ENCODE data around the gene SLC35F3. TPM values are rescaled to one million over a fixed set of nuclear protein-coding genes. Genes with fewer than 3 reads are reported as not detected.
A peak's percentile ranks its signal among the peaks of the same experiment; 100 is the strongest.

Gene SLC35F3
- total RNA-seq, 2 donors from 2014 or later = 0.12 to 0.14 TPM

DNA sequence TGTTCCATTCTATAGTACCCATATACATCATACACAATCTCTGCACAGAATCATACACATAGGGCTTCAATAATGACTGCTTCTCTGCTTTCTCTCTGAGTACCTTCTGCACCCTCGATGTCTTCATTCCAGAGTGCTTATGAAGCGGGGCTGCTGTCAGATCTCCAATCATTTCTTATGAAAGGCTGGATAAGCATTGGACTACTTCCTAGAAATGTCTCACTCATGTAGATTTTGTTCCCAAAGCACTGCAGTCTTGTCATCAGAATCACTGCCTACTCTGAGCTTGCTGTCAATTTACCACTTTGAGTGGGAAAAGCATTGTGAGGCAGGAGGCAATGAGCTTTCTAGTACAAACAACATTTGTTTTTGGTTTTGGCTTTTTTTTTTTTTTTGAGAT lies 179.0 kb downstream of the SLC35F3 start:
- ATAC-seq (no peak), DNase-seq (no peak)
- intact Hi-C loops (cut with DNase I, micrococcal nuclease) = no loop called here

DNA sequence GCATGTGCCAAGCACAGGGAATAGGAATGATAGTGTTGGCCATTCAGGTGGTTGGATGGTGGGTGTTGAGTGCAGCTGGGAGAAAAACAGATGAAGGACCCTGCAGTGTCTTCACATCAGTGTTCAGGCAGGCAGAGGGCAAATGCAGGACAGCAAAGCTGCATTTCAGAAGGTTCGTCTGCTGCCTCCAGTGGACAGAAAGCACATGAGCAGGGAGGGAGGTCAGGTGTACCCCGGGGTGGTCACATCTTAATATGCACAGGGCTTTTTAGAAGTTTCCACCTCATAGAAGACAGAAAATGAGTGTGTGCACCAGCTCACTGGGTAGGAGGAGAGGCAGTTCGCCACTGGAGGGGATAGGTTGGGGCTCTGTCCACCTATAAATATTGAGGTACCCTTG lies 184.9 kb downstream of the SLC35F3 start:
- ATAC-seq (no peak), DNase-seq (no peak)
- intact Hi-C loops (cut with DNase I, micrococcal nuclease) = no loop called here

DNA sequence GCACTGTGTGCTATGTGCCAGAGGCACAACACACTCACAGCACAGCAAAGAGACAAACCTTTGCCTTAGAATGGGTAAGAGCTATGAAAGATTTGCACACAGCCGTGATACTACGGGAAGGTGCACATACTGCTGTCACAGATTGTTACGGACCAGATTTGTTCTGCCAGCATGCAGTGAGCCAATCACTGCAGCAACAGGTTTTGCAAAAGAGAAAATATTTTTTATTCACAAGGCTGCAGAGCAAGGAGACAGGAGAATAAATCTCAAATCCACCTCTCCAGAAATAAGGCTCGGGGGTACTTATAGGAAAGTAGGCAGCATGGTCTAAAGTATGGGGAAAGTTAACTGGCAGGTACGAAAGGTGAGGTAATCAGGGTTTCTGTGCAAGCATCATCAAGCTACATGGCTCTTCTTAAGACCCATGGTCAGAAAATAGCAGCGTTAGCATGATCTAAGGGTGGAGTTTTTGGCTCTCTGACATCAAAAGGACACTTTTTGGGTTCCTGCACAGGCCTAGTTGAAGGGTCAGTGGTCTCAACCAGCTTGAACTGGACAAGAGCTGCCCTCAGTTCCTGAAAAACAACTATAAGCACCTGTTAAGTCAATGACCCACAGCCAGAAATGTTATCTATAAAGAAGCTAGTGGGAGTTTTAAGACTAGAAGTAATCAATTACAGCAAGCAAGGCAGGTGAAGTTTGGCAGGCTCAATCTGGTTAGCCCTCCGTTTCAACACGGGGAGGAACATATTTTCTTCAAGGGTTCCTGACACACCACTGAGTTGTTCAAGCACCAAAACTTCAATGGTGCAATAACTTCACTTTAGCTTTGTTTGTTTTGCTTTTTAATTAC lies 186.0 kb downstream of the SLC35F3 start:
- DNase-seq (no peak), ATAC-seq (no peak)
- intact Hi-C loops (cut with DNase I, micrococcal nuclease) = no loop called here

DNA sequence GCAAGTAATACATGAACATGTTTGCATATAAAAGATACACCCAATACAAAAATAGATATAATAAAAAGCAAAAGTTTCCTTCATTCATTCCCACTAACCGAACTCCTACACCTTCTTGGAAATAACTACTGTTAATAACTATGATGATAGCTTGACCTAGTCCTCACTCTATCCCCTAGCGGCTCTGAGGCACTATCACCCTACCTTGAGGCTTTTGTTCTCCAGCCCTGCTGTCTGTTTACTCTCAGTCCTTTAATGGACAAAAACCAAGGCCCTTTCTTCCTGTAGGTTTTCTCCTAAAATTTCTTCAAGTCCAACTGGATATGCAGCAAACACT lies 186.6 kb downstream of the SLC35F3 start:
- ATAC-seq = no peak
- intact Hi-C loops (cut with DNase I, micrococcal nuclease) = no loop called here
- no peak for DNase-seq

DNA sequence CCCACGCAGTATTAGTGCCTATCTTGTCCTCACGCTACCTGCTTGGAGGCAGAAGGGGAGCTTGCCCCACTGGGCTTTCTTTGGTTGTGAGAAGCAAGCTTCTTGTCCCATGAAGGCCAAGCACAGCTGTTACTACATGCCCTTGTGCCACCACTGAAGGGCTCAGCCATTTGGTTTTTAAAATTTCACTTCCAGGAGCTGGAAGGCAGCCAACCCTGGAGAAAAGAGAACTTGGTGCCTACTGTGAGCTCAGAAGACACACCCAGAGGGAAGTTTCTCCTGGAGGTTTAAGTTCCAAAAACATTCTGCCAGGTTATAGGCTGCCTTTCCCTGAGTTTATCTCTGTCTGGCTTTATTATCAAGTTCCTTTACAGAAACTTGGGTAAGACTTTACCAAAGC lies 187.4 kb downstream of the SLC35F3 start:
- intact Hi-C loops (cut with DNase I, micrococcal nuclease) = no loop called here
- DNase-seq (no peak), ATAC-seq (no peak)

DNA sequence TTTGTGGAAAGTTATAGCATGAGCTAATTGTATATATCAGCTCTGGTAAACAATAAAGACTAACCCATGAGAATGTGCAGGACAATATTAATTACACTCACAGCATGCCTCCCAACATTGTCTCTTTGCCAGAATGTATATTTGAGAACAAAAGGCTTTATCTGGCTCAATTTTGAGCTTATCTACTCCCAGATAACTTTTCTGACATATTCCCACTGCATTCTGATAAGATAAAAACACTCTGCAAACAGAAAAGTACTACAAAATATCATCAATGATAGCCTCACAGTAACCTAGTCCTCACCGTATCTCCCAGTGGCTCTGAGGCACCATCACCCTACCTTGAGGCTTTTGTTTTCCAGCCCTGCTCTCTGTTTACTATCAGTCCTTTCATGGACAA lies 188.6 kb downstream of the SLC35F3 start:
- intact Hi-C loops (cut with DNase I, micrococcal nuclease) = no loop called here
- no peak for ATAC-seq
- no peak for DNase-seq

DNA sequence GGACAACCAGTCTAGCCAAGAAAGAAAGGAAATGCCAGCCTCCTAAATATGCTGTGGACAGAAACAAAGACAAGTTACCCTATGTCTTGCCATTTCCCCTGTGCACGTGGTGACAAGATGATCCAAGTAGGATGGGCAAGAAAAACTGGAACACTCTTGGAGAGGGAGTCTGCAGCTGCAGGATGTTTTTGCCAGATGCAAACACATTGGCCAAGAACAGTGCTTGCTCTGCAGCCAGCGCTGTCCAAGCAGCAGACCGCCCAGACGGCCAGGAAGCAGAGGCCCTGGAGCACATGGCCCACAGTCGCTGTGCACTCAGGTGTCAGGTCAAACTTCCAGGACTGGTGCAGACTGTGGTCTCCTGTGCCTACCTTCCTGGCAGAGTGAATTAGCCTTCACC lies 189.3 kb downstream of the SLC35F3 start:
- intact Hi-C loops (cut with DNase I, micrococcal nuclease) = no loop called here
- ATAC-seq (no peak), DNase-seq (no peak)

DNA sequence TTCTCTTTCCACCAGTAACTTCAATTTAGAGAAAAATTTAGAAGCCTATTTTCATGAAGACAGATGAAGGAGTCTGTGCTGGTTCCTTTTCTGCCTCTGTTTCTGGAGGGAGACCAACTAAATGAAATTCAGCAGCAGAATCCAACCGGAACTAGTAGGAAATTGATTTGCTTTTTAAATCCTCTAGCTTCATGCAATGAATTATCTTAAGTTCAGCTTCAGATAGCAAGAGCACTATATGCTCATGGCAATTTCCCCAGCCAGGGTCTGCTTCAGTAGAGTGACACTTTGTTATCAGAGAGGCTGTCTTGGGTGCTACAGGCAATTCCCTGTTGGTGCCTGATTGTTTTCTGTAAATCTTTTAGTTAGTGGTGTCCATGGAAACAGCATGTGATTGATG lies 189.7 kb downstream of the SLC35F3 start:
- ATAC-seq = no peak
- intact Hi-C loops (cut with DNase I, micrococcal nuclease) = no loop called here

DNA sequence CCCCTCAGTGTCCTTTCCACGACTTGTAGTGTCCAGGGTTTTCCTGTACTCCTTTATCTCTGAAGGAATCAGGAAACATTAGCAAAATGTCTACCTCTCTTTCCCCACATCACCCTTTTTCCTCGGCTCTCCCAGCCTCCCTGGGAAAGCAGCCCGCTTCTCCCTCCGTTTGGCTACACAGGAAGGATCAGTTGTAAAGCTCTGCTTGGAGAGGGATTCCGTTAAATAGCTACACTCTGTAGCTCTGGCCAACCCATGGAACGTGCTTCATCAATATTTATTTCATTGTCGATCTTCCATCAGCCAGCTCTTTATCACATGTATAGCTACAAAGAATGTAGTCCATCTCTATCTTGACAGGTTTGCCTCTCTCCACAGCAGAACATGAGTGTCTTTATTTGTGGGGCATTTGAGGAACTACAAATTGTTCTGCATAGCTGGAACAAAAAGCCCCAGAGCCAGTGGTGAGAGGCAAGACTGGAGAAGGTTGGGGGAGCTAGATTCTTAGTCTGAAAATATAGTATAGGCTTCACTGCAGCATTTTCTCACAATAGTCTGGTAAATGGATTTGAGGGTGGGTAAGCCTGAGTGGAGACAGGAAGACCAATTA lies 191.8 kb downstream of the SLC35F3 start:
- intact Hi-C loops (cut with DNase I, micrococcal nuclease) = no loop called here
- no peak for ATAC-seq
- no peak for DNase-seq

More for the DNA sequence above, 189.7 kb downstream of the SLC35F3 start:
- DNase-seq = no peak

DNA sequence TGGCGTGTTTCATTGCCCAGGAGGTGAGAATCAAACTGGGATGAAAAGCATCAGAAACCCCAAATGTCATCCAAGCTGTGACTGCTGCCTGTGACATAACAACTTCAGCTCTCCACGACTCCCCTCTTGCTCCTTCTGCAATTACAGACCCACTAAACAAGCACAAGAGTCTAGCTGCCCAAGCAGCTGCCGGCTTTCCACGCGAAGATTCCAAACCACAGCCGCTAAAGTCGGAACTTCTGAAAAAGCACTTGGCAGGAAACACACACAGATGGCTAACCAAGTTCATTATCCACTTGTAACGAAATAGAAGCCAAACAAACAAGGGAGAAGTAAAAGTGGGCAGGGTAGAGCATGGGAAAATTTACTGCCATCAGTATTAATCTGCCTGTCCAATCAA lies 198.1 kb downstream of the SLC35F3 start:
- ATAC-seq = no peak
- no peak for DNase-seq
- intact Hi-C loops (cut with DNase I, micrococcal nuclease) = no loop called here

DNA sequence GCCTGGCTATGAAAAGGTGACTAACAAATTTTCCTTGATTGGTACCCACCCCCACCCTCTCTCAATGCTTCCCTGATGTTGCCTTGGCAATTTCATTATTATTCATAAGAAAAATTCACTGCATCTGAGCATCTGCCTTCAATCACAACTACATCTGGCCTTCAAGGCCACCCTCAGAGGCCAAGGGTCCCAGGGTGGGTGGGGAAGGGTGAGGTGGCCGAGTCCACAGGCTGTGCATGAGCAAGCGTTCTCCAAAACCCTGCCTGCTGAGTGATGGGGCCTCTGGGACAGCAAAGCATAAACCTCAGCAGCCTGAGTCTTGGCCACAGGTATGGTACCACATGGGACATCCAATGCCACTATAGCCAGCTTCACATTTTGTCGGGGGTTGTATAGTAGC lies 198.7 kb downstream of the SLC35F3 start:
- DNase-seq = no peak
- no peak for ATAC-seq
- intact Hi-C loops (cut with DNase I, micrococcal nuclease) = no loop called here

DNA sequence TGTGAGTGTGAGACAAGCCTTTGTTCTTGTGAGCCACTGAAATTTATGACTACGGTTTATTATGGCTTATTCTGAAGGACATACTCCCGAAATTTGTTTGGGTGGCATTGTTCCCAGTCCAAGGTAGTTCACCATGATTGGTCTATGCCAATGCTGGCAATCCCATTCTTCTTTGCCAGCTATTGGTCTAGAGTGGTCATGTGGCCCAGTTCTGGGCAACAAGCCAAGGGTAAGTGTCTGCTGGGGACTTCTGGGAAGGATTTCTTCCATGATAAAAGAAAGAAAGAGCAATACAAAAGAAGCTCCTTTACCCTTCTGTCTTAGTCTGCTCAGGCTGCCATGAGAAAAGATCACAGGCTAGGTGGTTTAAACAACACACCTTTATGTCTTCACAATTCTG lies 201.6 kb downstream of the SLC35F3 start:
- no peak for DNase-seq
- peak; percentile 38 for ATAC-seq
- intact Hi-C loops (cut with DNase I, micrococcal nuclease) = no loop called here

DNA sequence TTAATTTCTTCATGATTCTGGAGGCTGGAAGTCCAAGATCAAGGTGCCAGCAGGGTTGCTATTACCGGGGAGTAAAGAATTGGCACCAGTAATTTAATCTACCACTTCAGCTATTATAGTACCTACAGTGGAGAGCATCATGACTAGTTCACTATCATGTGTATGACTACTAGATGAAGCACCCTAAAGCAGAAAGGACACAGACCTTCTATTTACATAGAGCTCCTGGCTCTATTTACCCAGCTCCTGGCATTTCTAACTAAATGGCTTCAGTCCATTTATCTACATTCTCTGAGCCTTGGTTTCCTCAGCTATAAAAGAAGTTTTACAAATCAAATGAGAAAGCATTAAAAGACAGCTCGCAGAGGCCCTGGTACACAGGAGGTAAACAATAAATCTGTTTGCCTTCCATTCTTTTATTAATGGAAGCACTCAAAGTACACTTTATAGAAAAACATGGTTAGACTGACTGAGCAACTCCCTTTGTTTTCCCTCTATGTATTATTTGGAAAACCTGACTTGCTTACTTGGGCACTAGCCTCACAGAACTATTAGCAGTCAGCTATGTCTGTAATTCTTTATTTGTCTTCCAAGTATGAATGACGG lies 203.0 kb downstream of the SLC35F3 start:
- ATAC-seq (no peak), DNase-seq (no peak)
- intact Hi-C loops (cut with DNase I, micrococcal nuclease) = no loop called here

DNA sequence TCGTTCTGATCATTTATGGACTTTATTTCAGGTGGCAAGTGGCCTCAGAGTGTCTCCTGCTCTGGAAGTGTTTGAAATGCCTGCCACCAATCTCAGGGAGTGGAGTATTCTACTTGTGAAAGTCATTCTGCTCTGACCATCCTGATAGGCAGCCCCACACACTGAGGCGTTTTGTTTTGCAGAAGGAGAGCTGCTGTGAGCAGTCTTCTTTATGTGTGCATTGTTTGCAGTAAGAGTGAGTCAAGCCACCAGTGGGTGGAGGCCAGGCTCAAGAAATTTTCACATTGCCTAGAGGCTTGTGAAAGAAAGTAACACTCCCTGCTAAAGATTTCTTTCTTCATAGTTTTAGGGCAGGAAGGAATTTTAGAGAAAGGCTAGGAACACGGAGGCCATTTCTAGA lies 204.4 kb downstream of the SLC35F3 start:
- intact Hi-C loops (cut with DNase I, micrococcal nuclease) = no loop called here
- DNase-seq (no peak), ATAC-seq (no peak)

DNA sequence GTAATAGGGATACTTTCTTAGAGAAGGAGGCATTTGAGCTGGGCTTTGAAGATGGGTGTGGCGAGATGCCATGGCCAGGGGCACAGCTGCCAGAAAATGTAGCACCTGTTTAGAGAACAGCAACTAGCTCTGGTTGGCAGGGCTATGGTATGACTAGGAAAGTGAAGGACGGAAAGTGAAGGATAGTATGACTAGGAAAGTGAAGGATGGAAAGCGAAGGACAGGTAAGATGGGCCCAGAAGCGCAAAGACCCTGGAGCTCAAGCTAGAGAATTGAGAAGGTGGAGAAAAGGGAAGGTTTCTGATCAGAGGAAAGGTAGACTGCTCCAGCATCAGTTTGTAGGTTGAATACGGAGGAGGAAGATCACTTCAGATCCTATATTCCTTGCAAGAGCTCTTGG lies 205.4 kb downstream of the SLC35F3 start:
- intact Hi-C loops (cut with DNase I, micrococcal nuclease) = loop anchor here in 1 of 2 donors (10.0 kb wide), 1 partner anchor 205 kb away; no protein-coding TSS in a partner anchor
- no peak for DNase-seq
- ATAC-seq = no peak

DNA sequence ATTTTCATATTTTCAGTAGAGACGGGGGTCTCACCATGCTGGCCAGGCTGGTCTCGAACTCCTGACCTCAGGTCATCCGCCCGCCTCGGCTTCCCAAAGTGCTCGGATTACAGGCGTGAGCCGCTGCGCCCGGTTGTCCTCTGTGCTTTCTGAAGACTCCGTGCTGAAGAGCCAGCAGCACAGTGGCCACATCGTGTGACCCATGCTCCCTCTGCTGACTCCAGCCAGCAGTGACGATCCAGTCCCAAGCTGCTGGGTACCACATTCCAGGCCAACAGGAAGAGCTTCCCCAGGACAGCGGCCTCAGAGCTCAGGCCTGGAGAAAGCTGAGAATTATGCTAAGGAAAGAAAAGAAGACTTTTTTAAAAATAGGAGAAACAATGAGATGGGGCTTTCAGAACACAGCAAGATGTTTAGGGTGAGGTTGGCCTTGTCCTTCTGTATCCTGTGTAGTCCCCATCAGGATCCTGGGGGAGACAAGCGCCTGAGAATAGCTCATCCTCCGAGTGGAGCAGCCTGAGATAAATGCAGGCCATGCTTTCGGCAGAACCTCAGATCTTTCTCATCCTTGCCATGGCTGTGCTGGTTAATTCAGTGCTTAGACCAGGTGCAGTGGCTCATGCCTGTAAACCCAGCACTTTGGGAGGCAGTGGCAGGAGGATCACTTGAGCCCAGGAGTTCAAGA lies 207.1 kb downstream of the SLC35F3 start:
- intact Hi-C loops (cut with DNase I, micrococcal nuclease) = loop anchor here in 1 of 2 donors (10.0 kb wide), 1 partner anchor 203 kb away; no protein-coding TSS in a partner anchor
- DNase-seq (peak in 1 of 2 donors; percentile 5), ATAC-seq (no peak)

DNA sequence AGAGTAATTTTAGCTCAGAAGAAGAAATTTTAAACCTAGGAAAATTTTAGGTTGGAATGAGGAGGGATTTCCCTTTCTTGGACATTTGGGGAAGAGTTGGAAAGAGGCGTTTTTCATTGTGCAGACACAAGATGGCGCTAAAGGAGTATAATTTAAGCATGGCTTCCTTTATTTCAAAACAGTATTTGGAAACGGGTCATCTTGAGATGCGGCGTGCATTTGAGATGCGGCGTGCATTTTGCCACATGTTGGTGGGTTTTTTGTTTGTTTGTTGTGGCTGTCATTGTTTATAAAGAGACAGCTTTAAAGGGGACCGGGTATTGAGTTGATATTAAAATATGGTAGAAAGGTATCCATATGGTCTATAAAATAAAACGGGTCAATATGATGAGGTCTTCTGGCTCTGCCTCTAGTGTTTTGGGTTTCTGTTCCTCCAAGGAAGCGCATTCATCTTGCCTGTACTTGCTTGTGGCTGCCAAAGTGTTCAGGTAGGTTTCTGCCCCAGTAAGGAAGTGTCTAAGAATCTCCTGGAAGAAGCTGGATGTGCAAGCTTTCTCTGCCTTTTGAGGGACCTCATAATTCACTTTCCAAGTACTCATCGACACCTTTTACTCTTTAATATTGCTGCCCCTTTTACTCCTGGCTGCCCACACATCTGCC lies 210.3 kb downstream of the SLC35F3 start:
- intact Hi-C loops (cut with DNase I, micrococcal nuclease) = loop anchor here in 1 of 2 donors (10.0 kb wide), 1 partner anchor 200 kb away; no protein-coding TSS in a partner anchor
- ATAC-seq (no peak), DNase-seq (peak in 1 of 2 donors; percentile 6)

DNA sequence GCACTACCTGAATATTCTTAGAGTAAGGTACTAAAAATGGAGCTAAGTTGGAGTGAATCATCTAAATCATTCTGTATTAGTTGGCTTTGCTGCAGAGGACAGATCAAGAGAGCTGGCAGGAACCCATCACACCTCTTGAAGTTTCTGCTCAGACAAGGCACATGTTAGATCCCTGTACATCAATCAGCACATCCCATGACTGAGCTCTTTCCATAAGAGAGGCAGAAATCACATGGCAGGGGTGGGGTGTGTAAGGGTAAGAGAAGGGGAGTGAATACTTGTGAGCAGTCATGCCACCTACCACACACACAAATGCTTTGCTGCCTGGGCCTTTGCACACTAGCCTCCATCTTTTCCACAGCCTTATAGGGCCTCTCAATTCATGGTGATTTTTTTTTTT lies 214.4 kb downstream of the SLC35F3 start:
- intact Hi-C loops (cut with DNase I, micrococcal nuclease) = loop anchor here in 1 of 2 donors (10.0 kb wide), 1 partner anchor 196 kb away; no protein-coding TSS in a partner anchor
- DNase-seq (no peak), ATAC-seq (no peak)

DNA sequence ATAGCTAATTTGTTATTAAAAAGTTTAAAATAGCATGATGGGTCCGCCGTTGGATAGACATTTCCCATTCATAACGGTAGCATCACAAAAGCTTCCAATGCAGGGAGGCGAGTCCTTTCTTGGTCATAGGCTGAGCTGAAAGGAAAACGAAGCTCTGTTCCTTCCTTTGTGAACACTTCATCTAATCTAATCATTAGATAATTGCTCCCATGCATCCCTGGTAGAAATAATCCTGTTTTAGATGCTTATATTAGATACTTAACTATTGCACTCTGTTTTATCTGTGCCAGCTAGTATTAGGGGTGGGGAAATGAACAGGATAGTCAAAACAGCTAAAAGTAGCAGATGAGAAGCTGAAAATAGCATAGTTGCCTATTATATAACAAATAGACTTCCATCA lies 215.0 kb downstream of the SLC35F3 start:
- ATAC-seq (no peak), DNase-seq (no peak)
- intact Hi-C loops (cut with DNase I, micrococcal nuclease) = loop anchor here in 1 of 2 donors (10.0 kb wide), 1 partner anchor 195 kb away; no protein-coding TSS in a partner anchor

Measured in left colon (tissue), 2 donors.